H1 (cell line): ENCODE results near the gene RPL6. TPM values are rescaled to one million over a fixed set of nuclear protein-coding genes. Genes with fewer than 3 reads are reported as not detected.

Source experiments
- CTCF ChIA-PET: fragments of 300-600 bp; sonication (Branson Sonifier 250); formaldehyde crosslinking; loops from one replicate; lab custom pipeline; 2021; ENCODE audit not compliant: partially characterized antibody; lab: Charles Lee
- POLR2A ChIA-PET: fragments of 300-600 bp; sonication (Branson Sonifier 250); formaldehyde crosslinking; loops from one replicate; lab custom pipeline; 2021; ENCODE audit warnings: inconsistent platforms; ENCODE audit not compliant: partially characterized antibody; lab: Charles Lee
- DNase-seq, 2 experiments: peaks; one replicate each; pipeline versions ENCODE4 v3.0.0 to v3.0.0-alpha.2; 2010 to 2022; ENCODE audit warnings: low spot score in 2 of 2, low read depth in 1 of 2, mixed read lengths in 1 of 2
- FAIRE-seq: peaks from 2 replicates; lab custom pipeline; 2011; peaks lifted over from hg19 to GRCh38; lab: Jason Lieb, UNC
- H2AFZ ChIP-seq: 2 replicates; pipeline ENCODE4 v1.8.1; 2012; ENCODE audit warnings: low read length, inconsistent platforms
- H2AK5ac ChIP-seq: 2 replicates; pipeline ENCODE4 v1.6.1; 2013; ENCODE audit warnings: low read depth, low read length
- H2BK120ac ChIP-seq: replicated peaks from 2 replicates; pipeline ENCODE3; 2013; ENCODE audit warnings: low read depth, low read length, inconsistent platforms
- H2BK12ac ChIP-seq: 2 replicates; pipeline ENCODE4 v1.6.1; 2013; ENCODE audit warnings: low read depth, low read length
- H2BK15ac ChIP-seq: 2 replicates; pipeline ENCODE4 v1.6.1; 2013; ENCODE audit warnings: low read length
- H2BK20ac ChIP-seq: 2 replicates; pipeline ENCODE4 v1.6.1; 2013; ENCODE audit warnings: low read length
- H2BK5ac ChIP-seq: 2 replicates; pipeline ENCODE4 v1.6.1; 2013; ENCODE audit warnings: low read depth, low read length
- H3K14ac ChIP-seq: 2 replicates; pipeline ENCODE4 v1.6.1; 2013; ENCODE audit warnings: inconsistent platforms; ENCODE audit not compliant: insufficient read length
- H3K18ac ChIP-seq: 2 replicates; pipeline ENCODE4 v1.6.1; 2013; ENCODE audit warnings: low read length; ENCODE audit errors: extremely low read depth
- H3K23ac ChIP-seq: 2 replicates; pipeline ENCODE4 v1.6.1; 2013; ENCODE audit warnings: inconsistent platforms; ENCODE audit not compliant: insufficient read length
- H3K23me2 ChIP-seq: 2 replicates; pipeline ENCODE4 v1.6.1; 2013; ENCODE audit warnings: low read depth, low read length
- H3K27ac ChIP-seq: 2 replicates; pipeline ENCODE4 v1.6.1; 2011; ENCODE audit warnings: low read depth, low read length, inconsistent platforms
- H3K27me3 ChIP-seq, 4 experiments: replicated peaks in 1 of 4; 1 replicate in 1 of 4; 2 replicates in 3 of 4; pipeline versions ENCODE4 v1.6.1 to v1.8.1; 2011 to 2013; ENCODE audit warnings: low read length in 3 of 4, mild to moderate bottlenecking in 3 of 4, inconsistent platforms in 2 of 4, mixed read lengths in 2 of 4, moderate library complexity in 1 of 4; ENCODE audit not compliant: control insufficient read depth in 3 of 4, insufficient read depth in 3 of 4; ENCODE audit errors: extremely low read depth in 1 of 4
- H3K36me3 ChIP-seq, 4 experiments: 2 replicates each; pipeline versions ENCODE4 v1.6.1 to v1.8.1; 2011 to 2013; ENCODE audit warnings: mild to moderate bottlenecking in 4 of 4, low read length in 3 of 4, moderate library complexity in 2 of 4, control low read depth in 1 of 4, inconsistent platforms in 1 of 4; ENCODE audit not compliant: insufficient read depth in 4 of 4, control insufficient read depth in 2 of 4
- H3K4ac ChIP-seq: replicated peaks from 2 replicates; pipeline ENCODE3; 2013; ENCODE audit warnings: low read length, low read depth, mixed read lengths, inconsistent platforms; ENCODE audit not compliant: insufficient read length
- H3K4me1 ChIP-seq, 4 experiments: replicated peaks in 1 of 4; 1 replicate in 1 of 4; 2 replicates in 3 of 4; pipeline versions ENCODE4 v1.6.1 to v1.8.1; 2011 to 2013; ENCODE audit warnings: low read length in 3 of 4, inconsistent platforms in 2 of 4, mixed read lengths in 1 of 4; ENCODE audit not compliant: insufficient read depth in 4 of 4, control insufficient read depth in 3 of 4
- H3K4me2 ChIP-seq, 2 experiments: 2 replicates each; pipeline versions ENCODE4 v1.6.1 to v1.8.1; 2011 to 2013; ENCODE audit warnings: low read depth in 2 of 2, low read length in 2 of 2, control low read depth in 1 of 2, inconsistent platforms in 1 of 2, mild to moderate bottlenecking in 1 of 2; ENCODE audit not compliant: insufficient read depth in 1 of 2
- H3K4me3 ChIP-seq, 4 experiments: fragments of 200-600, 300-600 bp in 1 of 4; sonication (generic), shearing (Covaris generic), sonication (Bioruptor Twin) in 1 of 4; 2 replicates each; pipeline versions ENCODE4 v1.5.1 to v1.8.1; 2011 to 2016; ENCODE audit warnings: low read length in 4 of 4, low read depth in 3 of 4, control low read depth in 2 of 4, inconsistent platforms in 2 of 4, mild to moderate bottlenecking in 2 of 4, mixed read lengths in 1 of 4, moderate library complexity in 1 of 4; ENCODE audit not compliant: insufficient read depth in 2 of 4; ENCODE audit errors: extremely low read depth in 1 of 4
- H3K56ac ChIP-seq: replicated peaks from 2 replicates; pipeline ENCODE3; 2013; ENCODE audit warnings: low read depth, mild to moderate bottlenecking, mixed read lengths, low read length, inconsistent platforms; ENCODE audit not compliant: insufficient read length
- H3K79me1 ChIP-seq: 2 replicates; pipeline ENCODE4 v1.6.1; 2013; ENCODE audit warnings: low read depth, low read length, control low read depth
- H3K79me2 ChIP-seq, 2 experiments: 2 replicates each; pipeline versions ENCODE4 v1.6.1 to v1.8.1; 2012 to 2013; ENCODE audit warnings: low read length in 2 of 2, mild to moderate bottlenecking in 2 of 2, inconsistent platforms in 1 of 2; ENCODE audit not compliant: insufficient read depth in 2 of 2, control insufficient read depth in 1 of 2
- H3K9ac ChIP-seq, 4 experiments: replicated peaks in 1 of 4; 1 replicate in 1 of 4; 2 replicates in 3 of 4; pipeline versions ENCODE4 v1.6.1 to v1.8.1; 2011 to 2013; ENCODE audit warnings: low read depth in 3 of 4, low read length in 3 of 4, control low read depth in 2 of 4, mild to moderate bottlenecking in 2 of 4, moderate library complexity in 2 of 4, inconsistent platforms in 1 of 4; ENCODE audit errors: extremely low read depth in 1 of 4
- H3K9me3 ChIP-seq, 2 experiments: 2 replicates each; pipeline versions ENCODE4 v1.6.1 to v1.8.1; 2012 to 2013; ENCODE audit warnings: mild to moderate bottlenecking in 2 of 2, moderate library complexity in 2 of 2, control low read depth in 1 of 2, inconsistent platforms in 1 of 2, low read depth in 1 of 2, low read length in 1 of 2, mixed read lengths in 1 of 2; ENCODE audit not compliant: insufficient read depth in 2 of 2
- H4K20me1 ChIP-seq, 2 experiments: replicated peaks in 1 of 2; 2 replicates each; pipeline versions ENCODE3 to v1.8.1; 2011 to 2013; ENCODE audit warnings: inconsistent platforms in 2 of 2, low read length in 2 of 2, mild to moderate bottlenecking in 1 of 2; ENCODE audit not compliant: insufficient read depth in 2 of 2, control insufficient read depth in 1 of 2
- H4K5ac ChIP-seq: 2 replicates; pipeline ENCODE4 v1.6.1; 2013; ENCODE audit warnings: low read length, low read depth, mixed read lengths, inconsistent platforms; ENCODE audit not compliant: insufficient read length
- H4K8ac ChIP-seq: 2 replicates; pipeline ENCODE4 v1.8.0; 2013; ENCODE audit warnings: mild to moderate bottlenecking, moderate library complexity, low read length, inconsistent platforms; ENCODE audit not compliant: insufficient read depth; ENCODE audit errors: extremely low read depth
- H4K91ac ChIP-seq: replicated peaks from 2 replicates; pipeline ENCODE3; 2013; ENCODE audit warnings: low read length, mixed read lengths, inconsistent platforms; ENCODE audit not compliant: insufficient read length
- ASH2L ChIP-seq: fragments of 200-600, 300-600 bp; sonication (generic); IDR thresholded peaks from one replicate; pipeline ENCODE4 v1.7.1; 2017; ENCODE audit warnings: low read length
- BCL11A ChIP-seq, 2 experiments: IDR thresholded peaks; one replicate each; pipeline ENCODE4 v1.6.1; 2011; ENCODE audit warnings: low read depth in 2 of 2, low read length in 2 of 2, mild to moderate bottlenecking in 2 of 2
- BRCA1 ChIP-seq: IDR thresholded peaks from 2 replicates; pipeline ENCODE4 v1.6.1; 2012; ENCODE audit warnings: low read depth, low read length, improper control_type of control experiment
- CHD2 ChIP-seq: IDR thresholded peaks from 2 replicates; pipeline ENCODE4 v1.6.1; 2012; ENCODE audit warnings: low read length, improper control_type of control experiment
- CTCF ChIP-seq, 3 experiments: IDR thresholded peaks; 1 replicate in 2 of 3; 2 replicates in 1 of 3; pipeline versions ENCODE4 v1.5.1 to v1.6.1; 2011; ENCODE audit warnings: low read length in 3 of 3, mild to moderate bottlenecking in 3 of 3, inconsistent platforms in 2 of 3, low read depth in 1 of 3, moderate library complexity in 1 of 3; ENCODE audit not compliant: insufficient read depth in 1 of 3; ENCODE audit errors: control extremely low read depth in 1 of 3
- EZH2 ChIP-seq: fragments of 200-600 bp; sonication (generic); IDR thresholded peaks from 2 replicates; pipeline ENCODE4 v1.7.1; 2012; ENCODE audit warnings: low read depth, mild to moderate bottlenecking, moderate library complexity, low read length, inconsistent platforms; ENCODE audit not compliant: severe bottlenecking
- MAFK ChIP-seq: IDR thresholded peaks from 2 replicates; pipeline ENCODE4 v1.6.1; 2012; ENCODE audit warnings: low read depth, mild to moderate bottlenecking, improper control_type of control experiment, low read length
- POU5F1 ChIP-seq: IDR thresholded peaks from 2 replicates; pipeline ENCODE4 v1.6.1; 2011; ENCODE audit warnings: low read depth, mild to moderate bottlenecking, low read length, moderate library complexity
- RNF2 ChIP-seq: fragments of 200-900, 300-1000 bp; sonication (generic); IDR thresholded peaks from 2 replicates; pipeline ENCODE4 v1.7.1; 2016; ENCODE audit warnings: borderline replicate concordance, low read depth, mild to moderate bottlenecking, antibody characterized with exemption, low read length; ENCODE audit not compliant: poor library complexity, severe bottlenecking; ENCODE audit errors: missing control alignments
- SIX5 ChIP-seq: IDR thresholded peaks from 2 replicates; pipeline ENCODE4 v1.6.1; 2011; ENCODE audit warnings: mild to moderate bottlenecking, low read depth, low read length
- TAF7 ChIP-seq: optimal IDR thresholded peaks from 2 replicates; pipeline ENCODE3; 2011; ENCODE audit warnings: low read depth, mild to moderate bottlenecking, inconsistent platforms, low read length, moderate library complexity, borderline replicate concordance
- WGBS, 2 experiments: shearing (Covaris generic) in 1 of 2; methylation state at CpG; one replicate each; pipeline versions ENCODE4 v1.1.6 to v1.1.7; 2013 to 2015; ENCODE audit warnings: low lambda C conversion rate in 2 of 2, mixed read lengths in 2 of 2, inconsistent platforms in 1 of 2, low coverage in 1 of 2, missing lambda C conversion rate in 1 of 2; ENCODE audit not compliant: insufficient replicate concordance in 2 of 2, insufficient coverage in 1 of 2, insufficient read length in 1 of 2; ENCODE audit errors: extremely low coverage in 1 of 2, missing lambda C conversion rate in 1 of 2; 5-methylcytosine and 5-hydroxymethylcytosine counted together
- polyA plus RNA-seq, 7 experiments: library from polyadenylated mRNA; depleted of rRNA in 3 of 7; stranded (reverse) in 5 of 7; unstranded in 2 of 7; fragments of >200 nt in 5 of 7; fragments of 200-250 nt in 2 of 7; gene quantifications; 1 replicate in 5 of 7; 2 replicates in 1 of 7; 4 replicates in 1 of 7; pipeline versions ENCODE4 v1.2.1 to v1.2.3, GENCODE V29; 2011 to 2013; ENCODE audit warnings: missing spikeins in 2 of 7, mixed read lengths in 2 of 7
- total RNA-seq: library from RNA; stranded (reverse); fragmentation: NEBNext Ultra II Directional; extraction: Animal tissue kit (Norgen Biotek cat#: 25700); gene quantifications from 2 replicates; pipeline ENCODE4 v1.2.1, GENCODE V29; 2021

The RPL6 gene
- total and polyA plus RNA-seq, 2 of the 8 experiments (the other 6 are each of a cell fraction or from before 2014, with no cell fraction given) = 1,073 to 1,643 TPM

GRCh38 chr12:112382866-112383265, 26.5 kb downstream of the RPL6 start:
- Histone ChIP-seq H3K4me3 (peak overlapping the region in 3 of 4 experiments; percentile 79 to 86 (median 85); a peak in 5 of 8 replicates), H3K23ac (no peak overlapping the region), H2BK5ac (no peak overlapping the region), H3K23me2 (peaks cover 7% of the 10 kb centered on the region; the same call in 1 of the 2 replicates), H3K9ac (no peak overlapping the region), H3K27me3 (no peaks in the 10 kb centered on the region), H2AK5ac (no peak overlapping the region), H2BK20ac (no peak overlapping the region), H2BK15ac (no peak overlapping the region), H3K36me3 (no peaks in the 10 kb centered on the region), H3K4me2 (peak overlapping the region; percentile 73 to 92), H3K79me1 (peaks cover 6% of the 10 kb centered on the region; the same call in 1 of the 2 replicates), H4K5ac (peak overlapping the region; percentile 20), H4K91ac (no peak overlapping the region), H3K56ac (no peak overlapping the region), H3K9me3 (no peaks in the 10 kb centered on the region), H3K4me1 (peaks cover 0 to 8% (median 2%) of the 10 kb centered on the region in 4 experiments; a peak in 5 of 7 replicates), H4K8ac (no peak overlapping the region), H2BK120ac (no peak overlapping the region), H2AFZ (peak overlapping the region; percentile 16; the same call in 1 of the 2 replicates), H3K18ac (no peak overlapping the region), H3K27ac (no peak overlapping the region), H3K79me2 (peaks cover 0 to 32% of the 10 kb centered on the region in 2 experiments; a peak in 3 of 4 replicates), H4K20me1 (peaks cover 0 to 4% of the 10 kb centered on the region in 2 experiments), H3K4ac (no peak overlapping the region), H3K14ac (no peak overlapping the region), H2BK12ac (no peak overlapping the region)
- DNase-seq (no peak), FAIRE-seq (no peak)
- ChIA-PET POLR2A (interaction anchor here (1.8 kb wide), 1 partner anchor 9 kb away, joined by 3 read pairs; no protein-coding TSS in a partner anchor), CTCF (interaction anchor here (0.6 to 2.2 kb wide), 2 partner anchors 185 to 724 kb away, joined by 3 to 13 read pairs; no protein-coding TSS in a partner anchor)
- WGBS, 2 experiments = 85% methylated on average over 10 of the region's 11 CpGs; no CpG with 5 or more reads in 1 of the 2 experiments
- TF ChIP-seq POU5F1 = no peak
- no peak for TF ChIP-seq RNF2
- TF ChIP-seq CHD2 = no peak
- TF ChIP-seq EZH2 = no peak
- no peak for TF ChIP-seq SIX5
- TF ChIP-seq BCL11A (IDR thresholded peaks at IDR 0.05; ENCODE audit: low read depth in 2 of 2, low read length in 2 of 2) = no peak
- no peak for TF ChIP-seq CTCF (IDR thresholded peaks at IDR 0.05; ENCODE audit: control extremely low read depth in 1 of 3, insufficient read depth in 1 of 3, low read depth in 1 of 3, low read length in 3 of 3)
- no peak for TF ChIP-seq MAFK
- no peak for TF ChIP-seq ASH2L
- TF ChIP-seq BRCA1 = no peak
- TF ChIP-seq TAF7 = no peak
